Ascending aorta (tissue), 2 donors: ENCODE measurements around the gene PDE8B. TPM values are rescaled to one million over a fixed set of nuclear protein-coding genes. Genes with fewer than 3 reads are reported as not detected.

Source experiments
- DNase-seq, 2 donors: peaks; one replicate each; pipeline ENCODE4 v3.0.0-alpha.2; 2019; ENCODE audit warnings: low spot score in 2 of 2
- H3K27ac ChIP-seq, 2 donors: fragments of 200-600 bp; sonication (generic); one replicate each; pipeline ENCODE4 v1.5.1; 2016 to 2017; ENCODE audit warnings: mild to moderate bottlenecking in 1 of 2
- H3K27me3 ChIP-seq: fragments of 200-600 bp; sonication (generic); one replicate; pipeline ENCODE4 v1.5.1; 2017
- H3K36me3 ChIP-seq, 2 donors: fragments of 200-600 bp; sonication (generic); one replicate each; pipeline ENCODE4 v1.5.1; 2016
- H3K4me1 ChIP-seq, 2 donors: fragments of 200-600 bp; sonication (generic); one replicate each; pipeline ENCODE4 v1.5.1; 2016 to 2017; ENCODE audit warnings: mild to moderate bottlenecking in 1 of 2
- H3K4me3 ChIP-seq, 2 donors: fragments of 200-600 bp; sonication (generic); one replicate each; pipeline ENCODE4 v1.5.1; 2016 to 2017; ENCODE audit warnings: mild to moderate bottlenecking in 1 of 2
- H3K9me3 ChIP-seq, 2 donors: fragments of 200-600 bp; sonication (generic); one replicate each; pipeline ENCODE4 v1.5.1; 2016
- CTCF ChIP-seq, 3 experiments: fragments of 200-600 bp in 2 of 3; fragments of 450-650 bp in 1 of 3; sonication (generic) in 2 of 3; IDR thresholded peaks; one replicate each; pipeline ENCODE4 v1.5.1; 2016 to 2019; ENCODE audit warnings: antibody characterized with exemption in 3 of 3, mild to moderate bottlenecking in 1 of 3, moderate library complexity in 1 of 3
- intact Hi-C: fragments of 100-400 bp; cut with DNase I; formaldehyde crosslinking; loops from one replicate; pipeline ENCODE4 v1.15.1; 2023
- total RNA-seq: library from RNA; depleted of rRNA; stranded (reverse); fragments of >200 nt; gene quantifications from one replicate; pipeline ENCODE4 v1.1.0, GENCODE V29; 2016

The PDE8B gene
- total RNA-seq, 1 donor from 2014 or later, result 28.1 TPM

- Histone ChIP-seq H3K4me1 (peaks cover 0 to 5% of the 10 kb centered on the region in 2 donors), H3K27me3 (no peaks in the 10 kb centered on the region), H3K27ac (no peak overlapping the region), H3K9me3 (no peaks in the 10 kb centered on the region), H3K4me3 (no peak overlapping the region), H3K36me3 (no peaks in the 10 kb centered on the region)
- TF ChIP-seq CTCF (IDR thresholded peaks at IDR 0.05), result no peak
- DNase-seq, result no peak
- intact Hi-C loops, result no loop called here
Observed at GRCh38 chr5:77398896-77399295, 188.4 kb downstream of the PDE8B start.

GRCh38 chr5:77400645-77401044 lies 190.2 kb downstream of the PDE8B start:
- no peak for TF ChIP-seq CTCF (IDR thresholded peaks at IDR 0.05)
- no peaks in the 10 kb centered on the region for H3K27me3 ChIP-seq
- intact Hi-C loops, result loop anchor here (5.0 kb wide), 1 partner anchor 43 kb away; no protein-coding TSS in a partner anchor
- DNase-seq, result no peak
- peaks cover 0 to 14% of the 10 kb centered on the region in 2 donors for H3K4me1 ChIP-seq
- no peaks in the 10 kb centered on the region for H3K9me3 ChIP-seq
- H3K36me3 ChIP-seq, result no peaks in the 10 kb centered on the region
- H3K27ac ChIP-seq, result peak overlapping the region in 1 of 2 donors; percentile 31
- no peak overlapping the region for H3K4me3 ChIP-seq

GRCh38 chr5:77402796-77403195 lies 192.3 kb downstream of the PDE8B start:
- no peak overlapping the region for H3K27ac ChIP-seq
- no peaks in the 10 kb centered on the region for H3K9me3 ChIP-seq
- DNase-seq, result no peak
- H3K4me1 ChIP-seq, result peaks cover 0 to 14% of the 10 kb centered on the region in 2 donors
- TF ChIP-seq CTCF (IDR thresholded peaks at IDR 0.05), result no peak
- no peaks in the 10 kb centered on the region for H3K27me3 ChIP-seq
- intact Hi-C loops, result loop anchor here (5.0 kb wide), 1 partner anchor 45 kb away; no protein-coding TSS in a partner anchor
- no peaks in the 10 kb centered on the region for H3K36me3 ChIP-seq
- no peak overlapping the region for H3K4me3 ChIP-seq

GRCh38 chr5:77407152-77407551 lies 196.7 kb downstream of the PDE8B start:
- H3K36me3 ChIP-seq, result peaks cover 0 to 6% of the 10 kb centered on the region in 2 donors
- no peak overlapping the region for H3K27ac ChIP-seq
- H3K4me3 ChIP-seq, result no peak overlapping the region
- no peaks in the 10 kb centered on the region for H3K27me3 ChIP-seq
- intact Hi-C loops, result no loop called here
- no peak for DNase-seq
- H3K9me3 ChIP-seq, result no peaks in the 10 kb centered on the region
- no peak for TF ChIP-seq CTCF (IDR thresholded peaks at IDR 0.05)
- H3K4me1 ChIP-seq, result peaks cover 0 to 9% of the 10 kb centered on the region in 2 donors

GRCh38 chr5:77409870-77410621 lies 199.6 kb downstream of the PDE8B start:
- Histone ChIP-seq H3K27ac (no peak overlapping the region), H3K27me3 (no peaks in the 10 kb centered on the region), H3K4me3 (no peak overlapping the region), H3K9me3 (no peaks in the 10 kb centered on the region), H3K36me3 (peaks cover 0 to 14% of the 10 kb centered on the region in 2 donors), H3K4me1 (peaks cover 0 to 6% of the 10 kb centered on the region in 2 donors)
- no peak for TF ChIP-seq CTCF (IDR thresholded peaks at IDR 0.05)
- no peak for DNase-seq
- intact Hi-C loops, result no loop called here
